Cardiac muscle cell (in vitro differentiated cells and primary cell): Measurements from ENCODE around the gene ERP44. TPM values are rescaled to one million over a fixed set of nuclear protein-coding genes. Genes with fewer than 3 reads are reported as not detected.
A peak's percentile ranks its signal among the peaks of the same experiment; 100 is the strongest.

Source experiments
- DNase-seq, 2 donors: peaks; one replicate each; pipeline versions ENCODE4 v3.0.0 to v3.0.0-alpha.2; 2010 to 2017; ENCODE audit warnings: low read depth in 1 of 2, low spot score in 1 of 2
- H3K27ac ChIP-seq: fragments of 200-600 bp; sonication (generic); 2 replicates; pipeline ENCODE4 v1.5.1; 2016
- H3K27me3 ChIP-seq: fragments of 200-600 bp; sonication (generic); 2 replicates; pipeline ENCODE4 v1.6.0; 2016; ENCODE audit warnings: control low read depth
- H3K36me3 ChIP-seq: fragments of 200-600 bp; sonication (generic); 2 replicates; pipeline ENCODE4 v1.5.1; 2016; ENCODE audit warnings: control low read depth
- H3K4me1 ChIP-seq: fragments of 200-600 bp; sonication (generic); 2 replicates; pipeline ENCODE4 v1.8.1; 2017; ENCODE audit warnings: low read depth, mild to moderate bottlenecking, mixed run types
- H3K4me3 ChIP-seq: fragments of 200-600 bp; sonication (generic); 2 replicates; pipeline ENCODE4 v1.5.1; 2016; ENCODE audit warnings: mild to moderate bottlenecking
- H3K9me3 ChIP-seq: fragments of 200-600 bp; sonication (generic); 2 replicates; pipeline ENCODE4 v1.5.1; 2017; ENCODE audit warnings: low read depth, mild to moderate bottlenecking, control low read depth
- CTCF ChIP-seq: IDR thresholded peaks from 2 replicates; pipeline ENCODE4 v1.5.1; 2012; ENCODE audit warnings: low read depth, mild to moderate bottlenecking, low read length
- polyA plus RNA-seq: library from polyadenylated mRNA; unstranded; fragments of >200 nt; fragmentation: Nextera tagmentation; extraction: Ambion mirVana; gene quantifications from 2 replicates; pipeline ENCODE4 v1.2.1, GENCODE V29; 2016
- total RNA-seq: library from RNA; depleted of rRNA; stranded (reverse); fragments of >200 nt; gene quantifications from 2 replicates; pipeline ENCODE4 v1.2.3, GENCODE V29; 2016

The ERP44 gene
- total and polyA plus RNA-seq, 2 experiments from 2014 or later: 10.0 to 35.3 TPM

DNA sequence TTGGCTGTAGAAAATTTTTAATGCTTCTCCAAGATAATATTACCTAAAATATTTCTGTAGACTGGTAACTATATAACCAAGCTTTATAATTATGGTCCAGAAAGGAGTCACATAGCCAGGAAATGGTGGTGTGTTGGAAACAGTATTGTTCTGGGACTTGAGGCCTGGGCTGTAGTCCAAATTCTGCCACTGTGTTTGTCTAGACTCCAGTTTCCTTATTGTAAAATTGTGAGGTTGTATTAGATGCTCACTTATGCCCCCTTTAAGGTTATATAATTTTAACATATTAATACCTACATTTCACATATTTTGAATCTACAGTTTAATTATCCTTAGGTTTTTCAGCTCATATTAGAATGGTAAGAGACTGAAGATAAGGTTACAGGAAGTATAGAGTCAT lies 149.9 kb downstream of the ERP44 start:
- no peak for TF ChIP-seq CTCF
- no peaks in the 10 kb centered on the region for H3K27me3 ChIP-seq
- H3K9me3 ChIP-seq: no peaks in the 10 kb centered on the region
- DNase-seq: peak in 1 of 2 donors; percentile 57
- no peaks in the 10 kb centered on the region for H3K36me3 ChIP-seq
- no peak overlapping the region for H3K4me3 ChIP-seq
- no peaks in the 10 kb centered on the region for H3K4me1 ChIP-seq
- no peak overlapping the region for H3K27ac ChIP-seq

DNA sequence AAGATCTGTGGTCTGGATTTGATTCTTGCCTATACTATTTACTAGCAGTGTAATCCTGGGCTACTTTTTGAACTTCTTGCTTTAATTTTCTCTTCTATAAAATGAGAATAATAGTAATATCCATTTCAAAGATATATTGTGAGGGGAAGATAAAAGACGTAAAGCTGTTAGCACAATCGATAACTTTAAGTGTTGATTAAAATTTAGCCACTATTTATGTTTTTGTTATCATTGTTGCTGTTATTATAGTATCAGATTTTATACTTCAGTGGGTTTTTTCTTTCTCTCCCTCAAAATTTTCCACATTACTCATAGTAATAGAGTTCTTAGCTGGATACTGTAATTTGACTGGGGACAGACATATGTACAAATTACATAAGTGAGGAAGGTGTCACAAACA lies 150.3 kb downstream of the ERP44 start:
- no peaks in the 10 kb centered on the region for H3K27me3 ChIP-seq
- no peak overlapping the region for H3K4me3 ChIP-seq
- no peaks in the 10 kb centered on the region for H3K9me3 ChIP-seq
- no peak for TF ChIP-seq CTCF
- H3K4me1 ChIP-seq: no peaks in the 10 kb centered on the region
- H3K36me3 ChIP-seq: no peaks in the 10 kb centered on the region
- no peak overlapping the region for H3K27ac ChIP-seq
- DNase-seq: no peak

DNA sequence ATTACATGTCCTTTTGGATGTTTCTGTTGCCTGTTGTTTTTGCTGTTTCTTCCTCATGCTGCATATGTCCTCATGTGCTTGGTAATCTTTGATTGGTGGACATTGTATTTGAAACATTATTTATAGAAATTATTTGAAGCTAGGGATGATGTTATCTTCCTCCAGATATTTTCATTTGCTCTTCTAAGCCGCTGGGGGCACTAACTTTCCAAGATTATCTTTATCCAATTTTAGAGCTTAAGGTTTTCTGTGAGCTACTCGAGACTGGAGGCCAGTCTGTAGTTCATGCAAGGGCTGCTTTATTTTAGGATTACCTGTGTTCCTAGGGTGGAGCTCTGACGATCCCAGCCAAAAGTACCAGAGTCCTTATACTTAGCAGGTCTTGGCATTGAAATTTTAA lies 151.4 kb downstream of the ERP44 start:
- Histone ChIP-seq H3K36me3 (no peaks in the 10 kb centered on the region), H3K4me3 (no peak overlapping the region), H3K27me3 (no peaks in the 10 kb centered on the region), H3K4me1 (no peaks in the 10 kb centered on the region), H3K27ac (no peak overlapping the region), H3K9me3 (no peaks in the 10 kb centered on the region)
- DNase-seq: peak; percentile 3 to 14
- peak; percentile 26 for TF ChIP-seq CTCF

DNA sequence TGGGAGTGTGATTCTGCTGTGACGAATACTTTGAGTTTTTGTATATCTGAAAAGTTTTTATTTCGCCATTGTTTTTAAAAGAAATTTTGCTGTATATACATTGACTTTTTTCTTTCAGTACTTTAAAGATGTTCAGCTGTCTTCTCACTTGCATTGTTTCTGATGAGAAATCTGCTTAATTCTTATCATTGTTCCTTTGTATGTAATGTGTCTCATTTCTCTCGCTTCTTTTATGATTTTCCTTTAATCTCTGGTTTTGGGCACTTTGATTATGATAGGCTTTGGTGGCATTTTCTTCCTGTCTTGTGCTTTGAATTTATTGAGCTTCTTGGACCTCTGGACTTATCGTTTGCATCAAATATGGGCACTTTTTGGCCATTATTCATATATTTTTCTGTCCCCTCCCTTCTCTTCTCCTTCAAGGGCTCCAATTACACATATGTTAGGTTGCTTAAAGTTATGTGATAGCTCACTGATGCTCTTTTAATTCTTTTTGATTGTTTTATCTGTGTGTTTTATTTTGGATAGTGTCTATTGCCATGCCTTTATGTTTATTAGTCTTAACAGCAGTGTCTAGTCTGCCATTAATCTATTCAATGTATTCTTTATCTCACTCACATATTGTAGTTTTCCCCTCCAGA lies 161.7 kb downstream of the ERP44 start:
- Histone ChIP-seq H3K9me3 (no peaks in the 10 kb centered on the region), H3K36me3 (no peaks in the 10 kb centered on the region), H3K4me3 (no peak overlapping the region), H3K4me1 (no peaks in the 10 kb centered on the region), H3K27me3 (no peaks in the 10 kb centered on the region), H3K27ac (no peak overlapping the region)
- no peak for DNase-seq
- no peak for TF ChIP-seq CTCF

DNA sequence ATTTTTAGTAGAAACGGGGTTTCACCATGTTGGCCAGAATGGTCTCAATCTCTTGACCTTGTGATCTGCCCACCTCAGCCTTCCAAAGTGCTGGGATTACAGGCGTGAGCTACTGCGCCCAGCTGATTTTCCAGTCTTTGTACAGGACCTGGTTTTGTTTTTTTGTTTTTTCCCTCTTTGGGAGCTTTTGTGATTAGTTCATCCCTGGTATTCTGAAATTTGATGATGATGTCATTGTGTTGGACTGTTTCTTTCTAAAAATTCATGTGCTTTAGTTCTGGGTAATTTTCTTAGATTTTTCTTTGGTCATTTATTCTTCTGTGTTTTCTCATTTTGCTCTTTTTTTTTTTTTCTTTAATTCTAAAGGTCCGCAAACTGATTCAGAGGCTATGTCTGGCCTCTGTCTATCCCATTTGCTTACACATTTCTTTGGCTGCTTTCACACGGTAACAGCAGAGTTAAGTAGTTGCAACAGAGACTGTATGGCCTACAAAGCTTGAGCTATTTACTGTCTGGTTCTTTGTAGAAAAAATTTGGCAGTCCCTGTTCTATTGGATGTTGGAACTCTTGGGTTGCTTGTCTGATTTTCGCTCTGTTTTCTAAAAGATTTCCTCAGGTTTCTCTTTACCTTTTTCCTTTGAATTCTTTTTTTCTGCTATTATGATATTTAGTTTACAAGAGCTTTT lies 167.5 kb downstream of the ERP44 start:
- TF ChIP-seq CTCF: no peak

More for the DNA sequence above, 167.5 kb downstream of the ERP44 start:
- Histone ChIP-seq H3K27ac (no peak overlapping the region), H3K36me3 (peaks cover 10% of the 10 kb centered on the region), H3K4me1 (no peaks in the 10 kb centered on the region), H3K27me3 (no peaks in the 10 kb centered on the region), H3K4me3 (no peak overlapping the region), H3K9me3 (no peaks in the 10 kb centered on the region)
- DNase-seq: no peak
